Naive thymus-derived CD8-positive, alpha-beta T cell (primary cell): ENCODE results near the gene NFAT5. TPM values are rescaled to one million over a fixed set of nuclear protein-coding genes. Genes with fewer than 3 reads are reported as not detected.
"Not testable (repeated sequence)": the region's sequence is repeated elsewhere in the genome, so short reads cannot be mapped to it uniquely, and the experiment has no call there.

Source experiments
- ATAC-seq, 2 donors: fragments of 150-1000 bp; cut with Tn5 transposase in 1 of 2; sonication (Bioruptor Pico), chemical (Tn5 transposase) in 1 of 2; 1 replicate in 1 of 2; 2 replicates in 1 of 2; pipeline ENCODE4 v1.10.0; 2021; ENCODE audit warnings: mild to moderate bottlenecking in 2 of 2, moderate library complexity in 2 of 2
- POLR2A ChIA-PET: fragments of 350-600 bp; sonication (Branson Sonifier 250); formaldehyde crosslinking; loops from one replicate; lab custom pipeline; 2021; ENCODE audit warnings: antibody characterized with exemption; lab: Charles Lee
- DNase-seq, 10 donors: peaks; one replicate each; pipeline versions ENCODE4 v3.0.0 to v3.0.0-alpha.2; 2020 to 2022
- H3K27ac Mint-ChIP-seq, 10 donors: one replicate each; pipeline ENCODE4 v1.8.0; 2020 to 2022; ENCODE audit warnings: mild to moderate bottlenecking in 10 of 10, mixed read lengths in 10 of 10, moderate library complexity in 4 of 10, inconsistent platforms in 1 of 10
- H3K27me3 Mint-ChIP-seq, 5 donors: one replicate each; pipeline ENCODE4 v1.8.0; 2021 to 2022; ENCODE audit warnings: mixed read lengths in 5 of 5
- H3K36me3 Mint-ChIP-seq, 3 donors: one replicate each; pipeline ENCODE4 v1.8.0; 2020 to 2022; ENCODE audit warnings: mixed read lengths in 3 of 3, mild to moderate bottlenecking in 2 of 3, inconsistent platforms in 1 of 3
- H3K4me1 Mint-ChIP-seq, 4 donors: one replicate each; pipeline ENCODE4 v1.8.0; 2021 to 2022; ENCODE audit warnings: mixed read lengths in 4 of 4
- H3K4me3 Mint-ChIP-seq, 10 donors: one replicate each; pipeline ENCODE4 v1.8.0; 2020 to 2022; ENCODE audit warnings: mild to moderate bottlenecking in 10 of 10, mixed read lengths in 10 of 10, moderate library complexity in 6 of 10, inconsistent platforms in 1 of 10
- H3K9me3 Mint-ChIP-seq, 9 donors: one replicate each; pipeline ENCODE4 v1.8.0; 2020 to 2022; ENCODE audit warnings: mixed read lengths in 9 of 9, mild to moderate bottlenecking in 3 of 9, inconsistent platforms in 1 of 9, moderate library complexity in 1 of 9
- polyA plus RNA-seq, 3 donors: library from polyadenylated mRNA; unstranded; fragments of 300-500 nt; fragmentation: Illumina TruSeq; gene quantifications; one replicate each; pipeline ENCODE4 v1.2.3, GENCODE V29; 2021
- total RNA-seq, 8 experiments: library from RNA in 2 of 8; stranded (reverse) in 2 of 8; gene quantifications; one replicate each; pipeline ENCODE4 v1.2.3 and lab custom pipeline; 2021 to 2026

NFAT5 gene
- total and polyA plus RNA-seq, 5 experiments from 2014 or later: 3.8 to 32.2 (median 6.7) TPM

DNA sequence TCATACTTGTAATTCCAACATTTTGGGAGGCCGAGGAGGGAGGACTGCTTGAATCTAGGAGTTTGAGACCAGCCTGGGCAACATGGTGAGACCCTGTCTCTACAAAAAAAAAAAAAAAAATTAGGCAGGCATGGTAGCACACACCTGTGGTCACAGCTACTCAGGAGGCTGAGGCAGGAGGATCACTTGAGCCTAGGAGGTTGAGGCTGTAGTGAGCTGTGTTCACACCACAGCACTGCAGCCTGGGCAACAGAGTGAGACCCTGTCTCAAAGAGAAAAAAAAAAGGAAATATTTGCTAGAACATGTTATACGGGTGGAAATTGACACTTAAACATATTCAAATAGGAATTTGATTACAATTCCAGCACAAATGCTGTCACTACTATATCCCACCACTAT lies 4.4 kb upstream of the NFAT5 start:
- H3K36me3 Mint-ChIP-seq, H3K9me3 Mint-ChIP-seq, H3K4me3 Mint-ChIP-seq, H3K27me3 Mint-ChIP-seq, DNase-seq, ATAC-seq: not testable (repeated sequence)
- peak overlapping the region in 2 of 10 donors; percentile 25 to 34 for H3K27ac Mint-ChIP-seq
- POLR2A ChIA-PET: interaction anchor here (0.6 kb wide), 1 partner anchor 143 kb away, joined by 4 read pairs; no protein-coding TSS in a partner anchor
- peaks cover 6 to 18% (median 15%) of the 10 kb centered on the region in 4 donors for H3K4me1 Mint-ChIP-seq

GRCh38 chr16:69561901-69562300 lies 3.9 kb upstream of the NFAT5 start:
- peaks cover 0 to 2% (median 0%) of the 10 kb centered on the region in 9 donors for H3K9me3 Mint-ChIP-seq
- POLR2A ChIA-PET: no interaction called here
- H3K27ac Mint-ChIP-seq: peak overlapping the region in 3 of 10 donors; percentile 15 to 97 (median 34)
- ATAC-seq (no peak), DNase-seq (no peak)
- H3K36me3 Mint-ChIP-seq: peaks cover 0 to 3% (median 0%) of the 10 kb centered on the region in 3 donors
- H3K4me3 Mint-ChIP-seq: no peak overlapping the region
- peaks cover 7 to 19% (median 16%) of the 10 kb centered on the region in 4 donors for H3K4me1 Mint-ChIP-seq
- H3K27me3 Mint-ChIP-seq: no peaks in the 10 kb centered on the region

GRCh38 chr16:69562813-69563212 lies 3.0 kb upstream of the NFAT5 start:
- POLR2A ChIA-PET: no interaction called here
- ATAC-seq (no peak), DNase-seq (no peak)
- Mint-ChIP-seq H3K9me3 (peaks cover 0 to 2% (median 0%) of the 10 kb centered on the region in 9 donors), H3K4me1 (peaks cover 14 to 28% (median 26%) of the 10 kb centered on the region in 4 donors), H3K4me3 (peak overlapping the region in 1 of 10 donors; percentile 99), H3K27ac (peak overlapping the region in 5 of 10 donors; percentile 4 to 97 (median 79)), H3K27me3 (no peaks in the 10 kb centered on the region), H3K36me3 (no peaks in the 10 kb centered on the region)

GRCh38 chr16:69563605-69564580 lies 1.9 kb upstream of the NFAT5 start:
- H3K36me3 Mint-ChIP-seq: no peaks in the 10 kb centered on the region
- POLR2A ChIA-PET: interaction anchor here (0.8 to 1.4 kb wide), 6 partner anchors 13 to 190 kb away, joined by 3 to 5 read pairs (median 4); partner anchors contain the start of gene CYB5B
- peaks cover 14 to 39% (median 36%) of the 10 kb centered on the region in 4 donors for H3K4me1 Mint-ChIP-seq
- H3K9me3 Mint-ChIP-seq: peaks cover 0 to 2% (median 0%) of the 10 kb centered on the region in 9 donors
- peak in 9 of 10 donors; percentile 21 to 59 (median 41) for DNase-seq
- H3K27me3 Mint-ChIP-seq: no peaks in the 10 kb centered on the region
- peak; percentile 39 to 65 for ATAC-seq
- peak overlapping the region; percentile 85 to 99 (median 92) for H3K4me3 Mint-ChIP-seq
- H3K27ac Mint-ChIP-seq: peak overlapping the region; percentile 93 to 98 (median 97)

- DNase-seq: peak in 3 of 10 donors; percentile 26 to 34 (median 32)
- Mint-ChIP-seq H3K27ac (peak overlapping the region; percentile 94 to 98 (median 96)), H3K4me1 (peaks cover 14 to 49% (median 43%) of the 10 kb centered on the region in 4 donors), H3K9me3 (peaks cover 0 to 2% (median 0%) of the 10 kb centered on the region in 9 donors), H3K36me3 (no peaks in the 10 kb centered on the region), H3K4me3 (peak overlapping the region; percentile 85 to 99 (median 92)), H3K27me3 (no peaks in the 10 kb centered on the region)
- POLR2A ChIA-PET: interaction anchor here (0.6 to 1.5 kb wide), 7 partner anchors 12 to 197 kb away, joined by 3 to 5 read pairs (median 4); no protein-coding TSS in a partner anchor
- peak in 1 of 2 donors; percentile 25 for ATAC-seq
Measured at GRCh38 chr16:69564845-69565670, 708 bp upstream of the NFAT5 start.

GRCh38 chr16:69566240-69566980 lies 644 bp downstream of the NFAT5 start:
- peak in 5 of 10 donors; percentile 12 to 63 (median 32) for DNase-seq
- Mint-ChIP-seq H3K36me3 (no peaks in the 10 kb centered on the region), H3K4me1 (peaks cover 14 to 56% (median 45%) of the 10 kb centered on the region in 4 donors), H3K9me3 (peaks cover 0 to 2% (median 0%) of the 10 kb centered on the region in 9 donors), H3K27ac (peak overlapping the region; percentile 91 to 99 (median 96)), H3K27me3 (no peaks in the 10 kb centered on the region), H3K4me3 (peak overlapping the region; percentile 94 to 99 (median 96))
- POLR2A ChIA-PET: interaction anchor here (0.6 to 1.5 kb wide), 5 partner anchors 25 to 991 kb away, joined by 3 to 6 read pairs (median 4); partner anchors contain the start of gene TERF2
- ATAC-seq: peak; percentile 7 to 31

DNA sequence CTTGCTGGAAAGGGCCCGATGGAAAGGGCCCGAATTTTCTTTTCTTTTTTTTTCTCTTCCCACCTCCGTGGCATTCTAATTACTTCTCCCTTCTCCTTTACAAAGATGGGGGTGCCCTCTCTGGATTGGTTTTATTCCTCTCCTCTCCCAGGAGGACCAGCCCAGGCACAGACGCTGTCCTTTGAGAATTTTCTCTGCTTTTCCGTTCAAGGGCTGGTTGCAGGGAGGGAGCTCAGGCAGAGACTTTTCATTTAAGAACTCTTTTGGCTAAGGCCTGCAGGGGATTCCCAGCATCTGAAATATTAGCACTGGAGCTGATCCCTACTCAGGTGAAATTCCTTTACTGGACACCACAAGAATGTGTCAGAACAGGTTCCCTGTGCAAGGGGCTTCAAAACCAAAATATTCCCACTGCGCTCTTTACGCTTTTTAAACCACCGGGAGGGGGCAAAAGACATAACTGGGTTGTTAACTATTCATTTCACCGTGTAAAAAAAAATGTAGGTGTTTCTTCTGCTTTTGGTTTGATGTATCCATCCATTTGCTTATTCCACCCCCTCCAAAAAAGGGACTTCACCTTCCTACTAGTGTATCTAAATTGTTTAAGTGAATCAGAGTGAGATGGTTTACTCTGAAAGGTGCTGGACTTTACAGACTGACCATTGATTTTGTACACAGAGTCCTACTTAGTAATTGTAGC lies 1.4 kb downstream of the NFAT5 start:
- Mint-ChIP-seq H3K4me1 (peaks cover 14 to 56% (median 46%) of the 10 kb centered on the region in 4 donors), H3K36me3 (no peaks in the 10 kb centered on the region), H3K27ac (peak overlapping the region; percentile 87 to 99 (median 94)), H3K4me3 (peak overlapping the region; percentile 94 to 99 (median 96)), H3K9me3 (peaks cover 0 to 2% (median 0%) of the 10 kb centered on the region in 9 donors), H3K27me3 (no peaks in the 10 kb centered on the region)
- no peak for ATAC-seq
- POLR2A ChIA-PET: interaction anchor here (0.6 to 0.9 kb wide), 2 partner anchors 25 to 181 kb away, joined by 3 to 4 read pairs; partner anchors contain the start of gene TERF2
- peak in 5 of 10 donors; percentile 9 to 34 (median 20) for DNase-seq

DNA sequence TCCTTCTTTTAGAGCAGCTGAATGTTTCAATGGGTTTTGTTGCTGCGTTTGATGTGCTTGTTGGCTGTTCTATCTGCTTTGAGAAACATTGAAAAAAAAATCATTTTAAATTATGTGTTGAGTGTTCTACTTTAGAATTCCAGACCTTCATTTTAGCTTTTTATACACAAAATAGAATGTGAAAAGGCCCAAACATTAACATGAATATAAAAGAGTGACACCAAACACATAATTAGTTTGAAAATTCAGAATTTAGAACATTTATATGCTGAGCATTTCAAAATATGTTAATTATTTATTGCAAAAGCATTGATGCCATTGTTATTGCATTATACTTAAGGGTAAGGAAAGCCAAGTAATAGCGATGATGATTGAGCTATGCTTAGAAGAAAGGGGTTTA lies 2.9 kb downstream of the NFAT5 start:
- ATAC-seq (no peak), DNase-seq (no peak)
- H3K36me3 Mint-ChIP-seq: no peaks in the 10 kb centered on the region
- peaks cover 14 to 55% (median 39%) of the 10 kb centered on the region in 4 donors for H3K4me1 Mint-ChIP-seq
- H3K27ac Mint-ChIP-seq: peak overlapping the region in 1 of 10 donors; percentile 38
- peaks cover 0 to 2% (median 0%) of the 10 kb centered on the region in 9 donors for H3K9me3 Mint-ChIP-seq
- H3K4me3 Mint-ChIP-seq: peak overlapping the region in 8 of 10 donors; percentile 10 to 99 (median 66)
- POLR2A ChIA-PET: interaction anchor here (0.5 to 0.7 kb wide), 2 partner anchors 186 to 1251 kb away, joined by 3 read pairs; partner anchors contain the start of gene NOB1
- no peaks in the 10 kb centered on the region for H3K27me3 Mint-ChIP-seq

DNA sequence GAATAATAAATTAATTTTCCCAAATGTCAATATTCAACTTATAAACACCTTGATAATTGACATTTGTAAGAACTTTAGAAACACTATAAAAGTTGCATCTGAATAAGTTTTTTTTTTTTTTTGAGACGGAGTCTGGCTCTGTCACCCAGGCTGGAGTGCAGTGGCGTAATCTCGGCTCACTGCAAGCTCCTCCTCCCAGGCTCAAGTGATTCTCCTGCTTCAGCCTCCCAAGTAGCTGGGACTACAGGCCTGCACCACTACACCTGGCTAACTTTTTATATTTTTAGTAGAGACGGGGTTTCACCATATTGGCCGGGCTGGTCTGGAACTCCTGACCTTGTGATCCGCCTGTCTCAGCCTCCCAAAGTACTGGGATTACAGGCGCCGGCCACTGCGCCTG lies 13.0 kb downstream of the NFAT5 start:
- POLR2A ChIA-PET, ATAC-seq, H3K27ac Mint-ChIP-seq, H3K4me3 Mint-ChIP-seq, DNase-seq, H3K27me3 Mint-ChIP-seq, H3K9me3 Mint-ChIP-seq: not testable (repeated sequence)
- Mint-ChIP-seq H3K4me1 (peaks cover 5 to 40% (median 24%) of the 10 kb centered on the region in 4 donors), H3K36me3 (peaks cover 0 to 16% (median 8%) of the 10 kb centered on the region in 3 donors)

DNA sequence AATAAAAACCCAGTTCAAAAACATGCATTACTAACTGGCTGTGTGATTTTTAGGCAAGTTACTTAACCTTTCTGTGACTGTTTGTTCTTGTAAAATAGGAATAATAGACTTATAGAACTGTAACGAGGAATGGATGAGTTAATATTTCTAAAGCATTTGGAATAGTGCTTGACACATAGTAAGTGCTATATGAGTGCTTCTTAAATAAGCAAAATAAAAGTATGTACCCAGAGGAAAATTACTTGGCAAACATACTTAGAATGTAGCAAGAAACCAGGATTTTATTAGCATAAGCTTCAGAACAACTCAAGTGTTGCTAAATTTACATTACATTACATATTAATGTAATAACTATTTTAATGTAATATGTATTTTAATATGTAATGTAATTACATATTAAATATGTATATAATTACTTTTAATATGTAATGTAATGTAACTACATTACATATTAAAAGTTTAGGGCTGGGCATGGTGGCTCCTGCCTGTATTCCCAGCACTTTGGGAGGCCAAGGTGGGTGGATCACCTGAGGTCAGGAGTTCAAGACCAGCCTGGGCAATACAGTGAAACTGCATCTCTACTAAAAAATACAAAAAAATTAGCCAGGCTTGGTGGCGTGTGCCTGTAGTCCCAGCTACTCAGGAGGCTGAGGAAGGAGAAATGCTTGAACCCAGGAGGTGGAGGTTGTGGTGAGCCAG lies 14.2 kb downstream of the NFAT5 start:
- no peak for ATAC-seq
- Mint-ChIP-seq H3K36me3 (peaks cover 0 to 16% (median 8%) of the 10 kb centered on the region in 3 donors), H3K4me3 (no peak overlapping the region), H3K27ac (no peak overlapping the region), H3K4me1 (peaks cover 5 to 39% (median 23%) of the 10 kb centered on the region in 4 donors), H3K9me3 (no peaks in the 10 kb centered on the region), H3K27me3 (no peaks in the 10 kb centered on the region)
- POLR2A ChIA-PET: interaction anchor here (0.5 kb wide), 1 partner anchor 38 kb away, joined by 5 read pairs; no protein-coding TSS in a partner anchor
- DNase-seq: no peak
